ENCODE measurements around the gene ABCD1.

DNA sequence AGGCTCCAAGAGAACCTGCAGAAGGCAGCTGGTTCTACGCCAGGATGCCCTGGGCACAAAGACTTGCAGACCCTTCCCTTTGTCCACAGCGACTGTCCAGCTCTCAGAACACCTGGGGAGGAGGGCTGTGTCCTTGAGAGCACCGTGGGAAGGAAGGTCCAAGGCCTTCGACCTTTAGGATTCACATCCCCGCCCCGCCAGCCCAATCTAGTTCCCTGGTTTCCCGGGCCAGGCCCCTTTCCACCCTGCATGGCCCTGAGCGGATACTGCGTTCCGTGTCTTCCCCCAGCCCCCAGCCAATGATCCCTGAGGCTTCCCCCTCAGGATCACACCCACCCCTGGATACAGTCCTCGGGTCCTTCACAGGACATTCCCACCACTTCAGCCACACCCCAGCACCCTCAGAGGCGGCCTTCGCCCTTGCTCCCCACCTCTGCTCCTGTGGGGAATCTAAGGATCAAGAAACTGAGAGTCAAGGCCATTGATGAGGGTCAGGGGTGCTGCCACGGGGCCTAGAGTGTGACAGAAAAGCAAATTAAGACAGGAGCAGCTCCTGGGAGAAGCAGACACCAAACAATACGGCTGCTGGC, 9.1 kb downstream of the ABCD1 start:
- no peak for TF ChIP-seq CTCF (IDR thresholded peaks at IDR 0.05)
- TF ChIP-seq POLR2A (IDR thresholded peaks at IDR 0.05), result no peak
